GM11168 (cell line): ENCODE results near the gene ASCC2.

Source experiments
- in situ Hi-C: fragments of 300-500 bp; cut with MboI; formaldehyde crosslinking; loops from one replicate; pipeline ENCODE4 v1.12.0; 2022; ENCODE audit warnings: low sequenced_read_pairs; ENCODE audit not compliant: unreplicated experiment

Gene ASCC2

DNA sequence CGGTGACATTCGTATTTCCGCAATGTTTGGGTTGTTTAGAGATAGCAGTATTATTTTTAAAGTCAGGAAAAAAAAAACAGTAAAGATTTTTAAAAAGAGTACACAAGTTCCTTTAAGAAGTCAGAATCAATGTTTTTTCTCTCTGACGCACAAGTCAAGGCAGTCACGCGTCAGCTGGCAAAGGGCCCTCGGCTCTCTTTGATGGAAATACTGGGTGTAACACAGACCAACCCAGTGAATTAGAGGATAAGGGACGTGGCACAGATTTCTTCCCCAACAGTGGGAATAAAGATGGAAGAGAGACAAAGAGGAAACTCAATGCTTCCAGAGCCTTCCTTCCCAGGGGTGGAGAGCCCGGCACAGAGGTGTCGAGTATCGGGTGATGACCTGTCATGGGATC is 13.4 kb downstream of the ASCC2 start:
- in situ Hi-C loops, result no loop called here

DNA sequence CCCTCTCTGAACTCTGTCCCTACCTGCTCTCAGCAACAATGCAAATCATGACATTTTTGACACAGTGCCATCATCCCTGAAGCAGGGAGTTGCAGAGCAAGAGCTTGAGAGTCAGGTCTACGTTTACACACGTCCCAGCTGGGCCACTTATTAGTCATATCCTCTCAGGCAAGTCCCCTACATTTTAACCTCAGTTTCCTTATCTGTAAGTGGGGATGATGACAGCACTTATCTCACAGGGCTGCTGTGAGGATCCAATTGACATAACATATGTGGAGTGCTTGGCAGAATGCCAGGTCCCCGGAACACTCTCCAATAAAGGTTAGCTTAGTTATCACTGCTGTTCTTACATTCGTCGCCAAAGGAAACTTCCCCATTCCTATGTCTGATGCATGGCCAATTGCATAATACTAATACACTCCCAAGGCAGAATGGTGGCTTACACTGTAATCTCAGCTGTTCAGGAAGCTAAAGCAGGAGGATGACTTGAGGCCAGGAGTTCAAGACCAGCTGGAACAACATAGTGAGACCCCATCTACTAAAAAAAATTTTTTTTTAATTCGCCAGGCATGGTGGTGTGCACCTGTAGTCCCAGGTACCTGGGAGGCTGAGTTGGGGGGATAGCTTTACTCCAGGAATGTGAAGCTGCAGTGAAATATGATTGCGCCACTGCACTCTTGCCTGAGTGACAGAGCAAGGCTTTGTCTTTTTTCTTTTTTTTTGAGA is 16.6 kb downstream of the ASCC2 start:
- in situ Hi-C loops, result no loop called here

DNA sequence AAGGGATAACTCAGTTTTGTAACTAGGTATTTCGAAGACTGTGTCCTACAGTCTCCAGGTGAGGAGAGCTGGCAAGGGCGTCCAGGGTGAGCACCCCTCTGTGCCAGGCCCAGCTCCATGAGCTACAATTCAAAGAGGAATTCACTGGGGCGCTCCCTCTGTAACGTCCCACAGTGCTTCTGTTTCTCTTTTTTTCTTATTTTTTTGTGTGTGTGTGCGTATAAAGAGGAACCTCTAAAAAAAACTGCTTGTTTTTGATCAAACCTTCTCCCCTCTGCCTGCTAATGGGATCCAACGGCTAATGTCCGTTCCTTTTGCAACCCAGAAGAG is 17.1 kb downstream of the ASCC2 start:
- in situ Hi-C loops, result no loop called here

DNA sequence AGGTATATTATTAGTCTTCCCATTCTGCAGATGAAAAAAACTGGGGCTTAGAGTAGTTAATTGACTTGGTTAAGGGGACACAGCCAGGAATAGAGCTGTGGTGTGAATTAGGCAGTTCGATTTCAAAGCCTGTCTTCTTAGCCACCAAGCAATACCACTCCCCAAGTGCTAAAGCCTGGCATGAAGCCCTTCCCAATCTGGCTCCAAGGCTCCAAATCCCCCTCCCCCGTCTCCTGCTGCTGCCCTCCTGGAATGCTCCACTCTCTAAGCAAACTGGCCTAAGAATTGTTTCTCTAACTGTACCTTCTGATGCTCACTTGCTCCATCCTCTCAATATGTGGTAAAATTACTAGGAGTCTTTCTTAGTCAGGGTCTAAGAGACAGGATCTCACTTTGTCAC is 18.6 kb downstream of the ASCC2 start:
- in situ Hi-C loops, result no loop called here

DNA sequence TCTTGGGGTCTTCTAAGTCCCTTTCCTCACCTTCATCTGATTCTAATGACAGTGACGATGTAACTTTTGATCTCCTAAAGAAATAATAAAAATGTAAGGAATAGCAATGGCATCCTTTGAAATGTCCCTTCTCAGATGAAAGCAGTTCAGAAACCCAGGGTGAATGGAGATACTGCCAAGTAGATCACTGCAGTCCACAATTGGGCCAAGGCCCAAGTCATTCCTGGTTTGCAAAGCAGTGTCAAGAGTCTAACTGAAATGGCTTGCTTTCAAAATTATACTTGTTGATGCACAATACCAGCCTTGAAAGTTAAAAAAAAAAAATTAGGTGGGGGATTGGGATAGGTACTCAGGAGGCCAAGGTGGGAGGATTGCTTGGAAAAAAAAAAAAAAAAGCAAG is 20.4 kb downstream of the ASCC2 start:
- in situ Hi-C loops, result no loop called here

DNA sequence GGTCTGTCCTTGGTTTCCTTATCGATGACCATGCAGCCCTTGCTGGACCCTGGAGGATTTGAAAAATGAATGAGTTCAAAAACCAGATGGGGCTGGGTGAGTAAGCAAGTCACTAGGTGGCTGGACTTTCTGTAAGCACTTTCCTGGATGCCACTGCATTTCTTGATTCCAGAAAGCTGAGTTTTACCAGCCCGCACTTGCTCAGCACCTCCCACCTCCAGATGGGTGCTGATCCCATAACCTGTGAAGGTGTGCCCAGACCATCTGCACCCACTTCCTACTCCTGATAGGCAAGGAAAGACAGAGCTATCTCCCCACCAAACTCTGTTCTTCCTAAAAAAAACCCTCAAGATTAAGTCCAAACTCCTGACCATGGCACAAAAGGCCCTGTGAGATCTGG is 21.1 kb downstream of the ASCC2 start:
- in situ Hi-C loops, result no loop called here

DNA sequence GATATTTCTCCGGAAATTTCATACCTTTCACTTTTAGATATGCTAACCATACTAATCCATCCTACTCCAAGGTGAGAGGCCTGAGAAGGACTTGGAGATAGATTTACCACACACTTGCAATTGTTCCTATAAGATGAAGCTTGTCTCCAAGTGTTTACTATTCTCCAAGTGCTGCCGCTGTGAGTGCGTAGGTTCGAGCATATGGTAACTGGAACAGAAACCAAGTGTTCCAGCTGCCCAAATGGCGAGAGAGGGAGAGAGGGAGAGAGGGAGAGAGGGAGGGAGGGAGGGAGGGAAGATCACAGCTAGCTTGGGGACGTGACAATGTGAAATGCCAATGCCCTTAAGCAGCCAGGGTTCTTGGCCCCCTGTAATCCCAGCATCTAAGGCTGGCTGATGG is 21.5 kb downstream of the ASCC2 start:
- in situ Hi-C loops, result no loop called here

DNA sequence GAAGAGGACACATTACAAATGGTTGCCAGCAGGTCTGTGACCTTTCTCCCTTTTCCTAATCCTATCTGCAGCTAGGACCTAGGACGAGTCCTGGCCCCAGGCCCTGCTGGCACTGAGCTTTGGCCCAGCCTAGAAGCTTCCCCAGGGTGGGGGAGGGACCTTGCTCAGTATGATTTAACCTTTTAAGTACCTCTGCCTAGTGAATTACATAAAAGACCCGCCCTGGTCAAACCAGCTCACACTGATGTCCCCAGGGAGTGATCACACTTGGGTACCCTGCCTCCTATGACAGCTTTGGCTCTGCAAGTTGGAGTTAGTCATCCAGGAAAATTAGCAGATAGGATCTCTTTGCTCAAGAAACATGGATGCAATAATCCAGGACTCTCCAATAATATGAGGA is 21.9 kb downstream of the ASCC2 start:
- in situ Hi-C loops, result no loop called here

DNA sequence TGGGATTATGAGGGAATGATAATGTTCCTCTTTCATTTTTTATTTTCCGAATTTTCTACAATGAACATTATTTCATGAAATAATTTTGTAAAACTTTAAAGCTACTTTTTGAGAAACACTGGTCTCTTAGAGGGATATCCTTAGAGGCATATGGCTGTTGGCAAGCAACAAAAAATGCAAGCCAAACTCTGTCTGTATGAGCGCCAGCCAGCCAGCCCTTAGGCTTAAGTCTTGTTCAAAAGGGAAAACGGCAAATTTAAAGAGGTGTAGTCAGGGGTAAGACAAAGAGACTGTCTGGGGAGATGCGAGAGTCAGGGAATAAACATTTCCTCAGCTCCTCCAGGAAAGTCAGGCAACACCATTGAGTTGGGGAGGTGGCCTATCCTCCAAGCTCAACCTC is 22.5 kb downstream of the ASCC2 start:
- in situ Hi-C loops, result no loop called here

DNA sequence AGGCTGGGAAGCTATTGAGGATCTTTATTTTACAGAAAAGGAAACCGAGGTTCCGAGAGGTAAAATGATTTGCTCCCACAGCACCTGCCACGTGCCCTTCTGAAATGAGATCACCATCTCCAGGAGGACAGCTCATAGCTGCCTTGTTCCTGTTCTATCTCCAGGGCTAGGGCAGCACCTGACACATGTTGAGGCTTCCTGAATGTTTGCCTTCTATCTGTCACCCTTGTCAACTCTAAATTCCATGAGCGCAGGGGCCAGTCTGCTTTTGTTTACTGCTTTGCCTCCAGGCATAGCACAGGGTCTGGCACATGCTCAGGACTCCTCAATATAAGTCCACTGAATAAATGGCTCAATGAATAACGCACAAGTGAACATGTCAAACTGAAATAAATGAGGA is 24.1 kb downstream of the ASCC2 start:
- in situ Hi-C loops, result no loop called here

DNA sequence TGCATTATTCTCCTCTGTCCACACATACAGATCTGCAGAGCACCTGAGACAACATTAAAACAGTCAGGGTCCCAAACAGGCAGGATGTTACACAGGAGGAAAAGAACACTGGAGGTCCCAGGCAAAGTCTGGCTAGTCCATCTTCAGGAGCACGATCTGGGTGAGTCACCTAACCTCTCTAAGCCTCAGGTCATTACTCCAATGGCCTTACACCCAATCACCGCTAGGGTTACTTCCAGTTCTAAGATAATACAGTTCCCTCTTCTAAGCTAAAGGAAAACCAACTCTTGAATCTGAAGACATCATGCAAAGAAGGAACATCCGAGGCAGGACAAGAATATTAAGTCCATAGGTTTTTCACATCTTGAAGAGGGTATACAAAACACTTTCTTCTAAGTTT is 24.5 kb downstream of the ASCC2 start:
- in situ Hi-C loops, result no loop called here

DNA sequence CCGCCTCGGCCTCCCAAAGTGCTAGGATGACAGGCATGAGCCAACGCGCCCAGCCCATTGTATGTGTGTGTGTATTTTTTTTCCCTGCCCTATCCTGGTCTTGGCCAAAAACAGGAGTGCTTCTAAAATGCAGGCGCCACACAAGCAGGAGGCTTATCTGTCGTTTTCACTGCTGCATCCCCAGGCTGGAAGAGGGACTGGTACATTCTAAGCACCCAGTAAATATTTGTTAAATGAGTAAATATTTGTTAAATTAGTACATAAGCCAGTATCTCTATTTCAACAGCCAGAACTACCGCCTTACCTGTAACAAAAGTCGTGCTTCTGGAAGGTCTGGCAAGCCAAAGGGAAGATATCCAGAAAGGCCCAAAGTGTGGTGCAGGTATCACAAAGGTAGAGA is 24.9 kb downstream of the ASCC2 start:
- in situ Hi-C loops, result no loop called here

DNA sequence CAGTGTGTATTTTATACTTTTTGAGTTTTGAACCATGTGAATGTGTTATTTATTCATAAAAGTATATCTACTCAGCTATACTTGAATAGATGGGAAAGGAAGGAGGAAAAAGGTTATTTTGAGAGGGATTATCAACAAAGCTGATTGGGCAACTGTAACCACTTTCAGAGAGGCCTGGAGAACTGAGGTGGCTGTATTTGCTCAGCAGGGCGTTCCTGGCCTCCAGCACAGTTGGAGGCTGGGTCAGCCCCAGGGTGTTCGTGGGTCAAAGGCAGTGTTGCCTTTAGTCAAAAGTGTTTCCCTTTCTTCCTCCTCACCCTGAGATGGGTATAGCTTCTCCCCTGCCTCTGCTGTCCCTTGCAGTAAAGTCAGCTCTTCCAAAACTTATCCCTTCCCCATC is 26.7 kb downstream of the ASCC2 start:
- in situ Hi-C loops, result no loop called here

DNA sequence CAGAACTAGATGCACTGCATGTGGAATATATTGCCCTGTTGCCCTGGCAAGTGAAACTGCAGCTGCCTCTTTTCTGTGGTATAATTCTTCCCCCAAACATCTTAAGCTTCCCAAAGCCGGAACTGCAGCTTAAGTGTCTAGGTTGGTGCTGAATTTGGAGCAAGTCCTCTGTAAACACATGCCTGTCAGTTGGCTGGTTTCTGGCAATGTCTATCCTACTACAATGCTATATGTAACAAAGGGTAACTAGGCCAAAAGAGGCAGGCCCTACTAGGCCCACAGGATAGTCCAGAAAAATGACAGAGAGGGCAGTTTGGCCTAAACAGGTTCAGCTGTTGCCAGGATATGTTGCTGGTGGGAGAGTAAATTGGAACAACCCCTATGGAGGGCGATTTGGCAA is 27.9 kb downstream of the ASCC2 start:
- in situ Hi-C loops, result no loop called here

DNA sequence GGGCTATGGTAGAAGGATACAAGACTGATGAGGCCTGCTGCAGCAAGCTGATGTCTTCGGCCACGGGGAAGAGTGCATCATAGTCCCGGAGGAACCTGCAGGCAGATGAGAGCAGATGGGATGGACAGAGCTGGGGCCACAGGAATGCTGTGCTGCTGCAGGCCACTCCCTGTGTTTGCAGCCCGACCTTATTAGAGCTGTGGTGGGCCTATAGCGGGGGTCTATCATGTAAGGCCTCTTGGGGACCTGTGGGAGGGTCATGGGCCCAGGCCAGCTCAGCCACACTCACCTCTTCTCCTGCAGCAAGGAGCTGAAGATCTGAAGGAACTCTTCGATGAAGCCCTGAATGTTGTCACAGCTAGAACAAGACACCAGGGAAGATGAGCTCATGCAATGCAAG is 31.9 kb downstream of the ASCC2 start:
- in situ Hi-C loops, result no loop called here

DNA sequence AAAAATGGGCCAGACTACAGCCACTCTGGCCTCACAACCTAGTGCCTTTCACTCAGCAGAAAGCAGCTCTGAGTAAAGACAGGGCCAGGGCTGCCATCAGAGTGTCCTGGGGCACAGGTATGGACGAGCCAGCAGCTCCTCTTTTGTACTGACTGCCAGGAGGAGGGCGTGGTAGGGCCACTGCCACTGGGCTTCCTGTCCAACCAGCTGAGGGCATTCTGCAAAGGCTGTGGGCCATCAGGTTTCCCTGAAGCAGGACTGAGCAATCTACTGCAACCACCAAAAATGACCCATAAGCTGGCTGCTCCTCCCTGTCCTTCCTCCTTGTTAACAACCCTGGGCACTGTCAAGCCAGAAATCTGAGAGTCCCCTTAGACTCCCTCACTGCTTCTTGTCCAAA is 33.1 kb downstream of the ASCC2 start:
- in situ Hi-C loops, result no loop called here

DNA sequence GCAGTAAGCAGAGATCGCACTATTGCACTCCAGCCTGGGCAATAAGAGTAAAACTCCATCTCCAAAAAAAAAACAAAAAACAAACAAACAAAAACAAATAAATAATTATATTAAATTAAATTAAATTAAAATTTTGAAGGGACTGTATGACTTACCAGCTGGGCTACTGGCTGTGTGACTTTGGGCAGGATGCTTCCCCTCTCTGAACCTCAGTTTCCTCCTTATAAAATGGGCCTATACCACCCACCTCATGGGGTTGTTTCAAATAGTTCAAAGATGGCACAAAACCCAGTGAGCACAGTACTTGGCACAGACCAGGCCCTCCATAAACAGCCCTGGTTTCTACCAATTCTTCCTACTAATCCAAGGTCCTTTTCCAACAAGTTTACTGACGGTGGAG is 34.9 kb downstream of the ASCC2 start:
- in situ Hi-C loops, result no loop called here

DNA sequence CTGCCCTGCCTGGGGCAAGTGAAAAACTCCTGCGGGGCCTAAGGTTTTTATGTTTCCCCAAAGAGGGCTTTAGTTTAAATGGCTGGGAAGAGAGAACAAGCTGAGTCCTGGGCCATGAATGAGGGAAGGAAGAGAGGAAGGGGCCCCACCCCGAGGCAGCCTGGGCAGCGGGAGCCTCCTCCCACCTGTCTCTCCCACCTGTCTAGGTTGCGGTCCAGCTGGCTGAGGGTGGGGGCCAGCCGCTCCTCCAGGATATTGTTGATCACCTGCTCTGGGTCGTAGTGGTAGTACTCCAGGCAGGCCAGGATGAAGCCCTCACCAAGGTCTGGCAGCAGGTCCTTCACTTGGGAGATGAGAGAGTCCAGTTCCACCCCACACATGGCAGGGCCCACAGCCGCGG is 36.3 kb downstream of the ASCC2 start:
- in situ Hi-C loops, result no loop called here

DNA sequence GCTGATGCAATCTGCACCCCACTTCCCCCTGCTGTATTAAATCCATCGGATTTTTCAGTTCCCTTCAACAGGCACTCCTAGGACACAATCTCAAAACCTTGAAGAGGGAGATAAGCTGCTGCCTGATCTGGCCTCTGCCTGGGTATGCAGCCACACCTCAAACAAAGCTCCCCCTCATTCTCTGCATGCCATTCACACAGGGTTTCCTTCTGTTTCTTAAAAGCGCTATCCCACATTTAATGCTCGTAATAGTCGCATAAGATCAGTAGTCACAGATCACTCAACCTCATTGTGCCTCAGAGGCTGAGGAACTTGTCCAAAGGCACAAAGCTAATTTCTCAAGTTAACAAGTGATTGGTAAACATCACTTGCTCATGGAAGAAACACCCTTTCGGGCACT is 36.9 kb downstream of the ASCC2 start:
- in situ Hi-C loops, result no loop called here

DNA sequence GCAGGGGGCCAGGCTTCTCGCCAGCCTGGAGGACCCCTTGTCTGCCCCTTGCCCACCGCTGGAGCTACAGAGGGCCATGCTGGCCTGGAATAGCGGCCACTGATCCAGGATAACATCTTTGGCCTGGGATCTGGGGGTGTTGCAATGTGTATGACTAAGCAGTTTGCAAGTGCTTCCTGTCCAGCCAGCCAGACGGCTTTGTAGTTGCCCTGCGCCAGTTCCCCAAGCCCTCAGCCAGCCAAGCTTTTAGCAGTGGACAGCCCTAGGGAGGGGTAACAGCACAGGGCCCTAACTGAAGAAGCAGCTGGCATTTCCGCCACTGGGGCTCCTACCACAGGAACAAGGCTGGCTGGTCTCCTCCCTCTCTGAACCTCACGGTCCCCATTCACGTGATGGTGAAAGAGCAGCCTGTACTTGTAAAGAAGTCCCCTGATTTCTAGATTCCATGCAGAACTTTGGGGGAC is 38.8 kb downstream of the ASCC2 start:
- in situ Hi-C loops, result no loop called here

DNA sequence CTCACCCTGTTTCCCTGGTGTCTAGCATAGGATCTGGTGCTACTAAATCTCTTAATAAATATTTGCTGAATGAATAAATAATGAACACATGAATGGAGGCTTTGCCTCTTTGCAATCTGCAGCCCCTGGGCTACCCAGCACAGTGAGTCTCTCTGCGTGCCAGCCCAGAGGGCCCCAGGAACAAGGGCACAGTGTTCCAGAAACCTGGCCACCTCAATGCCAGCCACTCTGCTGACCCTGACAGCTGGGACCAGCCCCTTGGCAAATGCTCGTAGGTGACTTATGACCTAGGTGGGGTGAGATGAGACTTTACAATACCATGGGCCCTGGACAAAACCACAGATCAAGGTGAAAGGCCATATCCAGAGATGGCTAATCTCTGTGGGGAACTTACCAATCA is 39.3 kb downstream of the ASCC2 start:
- in situ Hi-C loops, result no loop called here

DNA sequence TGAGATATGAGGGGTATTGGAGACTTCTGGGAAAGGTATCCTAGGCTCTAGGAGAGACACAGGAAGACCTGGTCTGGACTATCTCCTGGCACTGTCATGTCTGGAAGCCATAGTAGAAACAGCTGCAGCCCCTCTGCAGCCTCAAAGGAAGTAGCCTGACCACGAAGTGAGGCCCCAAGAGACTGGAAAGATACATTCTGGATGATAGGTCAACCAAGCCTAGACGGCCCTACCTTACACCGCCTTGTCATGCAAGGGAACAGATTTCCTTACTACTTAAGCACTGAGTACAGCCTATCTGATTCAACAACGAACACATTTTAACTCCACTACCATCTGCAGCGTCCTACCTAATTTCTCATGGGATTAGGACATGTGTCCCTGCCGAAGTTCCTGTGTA is 39.8 kb downstream of the ASCC2 start:
- in situ Hi-C loops, result no loop called here

DNA sequence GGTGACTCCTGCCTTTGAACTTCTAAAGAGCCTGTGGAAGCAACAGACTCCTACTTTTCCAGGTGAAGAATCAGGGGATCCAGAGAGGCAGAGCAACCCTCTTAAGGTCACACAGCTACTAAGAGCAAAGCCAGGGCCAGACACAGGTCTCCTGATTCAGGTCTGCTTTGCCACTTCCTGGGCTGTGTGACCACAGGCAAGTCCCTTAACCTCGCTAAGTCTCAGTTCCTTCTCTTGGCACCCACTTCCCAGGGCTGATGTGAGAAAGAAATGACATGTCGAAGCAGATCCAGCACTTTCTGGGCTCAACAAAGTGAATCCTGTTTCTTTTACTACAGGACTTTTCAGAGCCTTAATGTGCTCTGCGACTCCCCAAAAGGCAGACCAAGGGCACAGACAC is 40.7 kb downstream of the ASCC2 start:
- in situ Hi-C loops, result no loop called here
